Measurements from ENCODE around the gene BCAR3.

The BCAR3 gene

DNA sequence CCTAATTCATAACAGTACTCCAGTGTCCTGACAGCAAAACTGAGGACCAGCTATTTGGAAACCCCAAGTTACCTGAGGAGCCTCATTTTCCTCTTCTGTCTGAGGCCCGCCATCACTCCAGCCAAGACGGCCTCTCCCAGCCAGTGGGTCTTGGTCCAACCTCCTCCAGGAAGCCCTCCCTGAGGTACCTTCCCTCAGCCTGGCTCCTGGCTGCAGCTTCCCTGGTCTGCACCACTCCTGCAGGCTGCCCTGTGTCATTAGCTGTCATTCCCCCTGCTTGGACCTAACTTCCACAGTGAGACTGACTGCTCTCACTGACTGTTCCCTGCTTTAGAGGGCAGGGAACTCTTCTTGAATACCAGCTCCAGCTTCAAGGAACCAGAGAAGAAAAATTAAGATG lies 33.0 kb downstream of the BCAR3 start:
- no peaks in the 10 kb centered on the region for H3K9me3 ChIP-seq (ENCODE audit: low read length)
- no peak overlapping the region for H3K4me3 ChIP-seq (ENCODE audit: low read depth in 1 of 2, low read length in 2 of 2)
- H3K4me1 ChIP-seq (ENCODE audit: insufficient read depth, low read length) = no peaks in the 10 kb centered on the region
- no peaks in the 10 kb centered on the region for H3K36me3 ChIP-seq (ENCODE audit: insufficient read depth, low read length)
- no peaks in the 10 kb centered on the region for H3K27me3 ChIP-seq (ENCODE audit: control insufficient read depth in 1 of 2, insufficient read depth in 2 of 2, low read length in 2 of 2)
- no peak overlapping the region for H3K9ac ChIP-seq (ENCODE audit: low read length)
- H3K27ac ChIP-seq (ENCODE audit: low read depth, low read length) = no peak overlapping the region

DNA sequence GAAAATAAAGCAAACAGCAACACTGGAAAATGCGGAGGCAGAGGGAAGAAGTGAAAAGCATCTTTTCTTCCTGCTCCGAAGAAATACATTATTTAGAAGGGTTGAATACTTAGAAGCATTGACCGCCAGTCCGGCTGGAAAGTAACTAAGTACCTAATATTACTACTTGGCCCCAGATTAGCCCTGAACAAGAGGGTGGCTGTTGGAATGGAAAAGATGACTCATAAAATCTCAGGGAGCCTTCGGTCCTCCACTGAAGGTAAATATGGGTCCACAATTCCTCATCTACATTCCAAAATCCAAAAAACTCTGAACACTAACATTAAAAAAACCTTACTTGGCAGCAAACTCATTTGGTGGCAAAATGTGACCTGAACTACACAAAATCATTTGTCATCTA lies 40.1 kb downstream of the BCAR3 start:
- H3K27me3 ChIP-seq (ENCODE audit: control insufficient read depth in 1 of 2, insufficient read depth in 2 of 2, low read length in 2 of 2) = no peaks in the 10 kb centered on the region
- H3K27ac ChIP-seq (ENCODE audit: low read depth, low read length) = no peak overlapping the region
- H3K9ac ChIP-seq (ENCODE audit: low read length) = no peak overlapping the region
- no peaks in the 10 kb centered on the region for H3K36me3 ChIP-seq (ENCODE audit: insufficient read depth, low read length)
- H3K4me3 ChIP-seq (ENCODE audit: low read depth in 1 of 2, low read length in 2 of 2) = no peak overlapping the region
- no peaks in the 10 kb centered on the region for H3K9me3 ChIP-seq (ENCODE audit: low read length)
- no peaks in the 10 kb centered on the region for H3K4me1 ChIP-seq (ENCODE audit: insufficient read depth, low read length)

DNA sequence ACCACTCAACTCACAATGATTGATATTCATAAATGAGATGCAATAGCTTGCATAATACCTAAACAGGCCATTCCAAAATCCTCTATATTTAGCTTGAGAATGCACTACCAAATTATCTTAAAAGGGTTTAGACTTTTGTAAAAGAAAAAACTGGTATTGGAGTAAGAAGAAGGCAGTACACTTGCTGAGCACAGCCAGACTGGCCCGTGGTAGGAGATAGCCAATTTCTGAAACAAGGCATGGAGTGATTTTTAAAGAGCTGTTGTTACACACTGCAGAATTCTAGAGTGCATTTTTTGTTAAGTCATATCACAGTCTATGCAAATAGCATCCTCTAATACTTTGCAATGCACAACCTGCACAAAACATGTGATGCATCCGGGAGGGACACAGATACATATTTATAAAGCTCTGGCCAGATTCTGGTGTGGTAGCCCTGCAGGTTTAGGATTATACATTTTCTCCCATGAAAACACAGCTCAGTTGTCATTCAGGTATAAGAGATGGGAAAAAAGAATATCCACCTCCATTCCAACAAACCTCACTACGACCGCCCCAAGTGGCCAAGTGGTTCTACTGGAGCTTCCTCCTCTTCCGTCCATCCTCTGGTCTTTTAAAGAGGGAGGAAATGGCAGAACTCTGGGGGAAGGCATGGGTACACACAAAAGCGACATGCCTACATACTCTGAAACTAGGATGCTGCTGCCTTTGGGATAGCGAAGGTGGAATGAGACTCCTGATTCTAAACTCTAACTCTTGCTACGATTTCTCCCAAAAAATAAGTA lies 40.8 kb downstream of the BCAR3 start:
- H3K4me1 ChIP-seq (ENCODE audit: insufficient read depth, low read length) = no peaks in the 10 kb centered on the region
- H3K9ac ChIP-seq (ENCODE audit: low read length) = no peak overlapping the region
- H3K27ac ChIP-seq (ENCODE audit: low read depth, low read length) = no peak overlapping the region
- H3K4me3 ChIP-seq (ENCODE audit: low read depth in 1 of 2, low read length in 2 of 2) = no peak overlapping the region
- H3K27me3 ChIP-seq (ENCODE audit: control insufficient read depth in 1 of 2, insufficient read depth in 2 of 2, low read length in 2 of 2) = no peaks in the 10 kb centered on the region
- H3K36me3 ChIP-seq (ENCODE audit: insufficient read depth, low read length) = no peaks in the 10 kb centered on the region
- no peaks in the 10 kb centered on the region for H3K9me3 ChIP-seq (ENCODE audit: low read length)

DNA sequence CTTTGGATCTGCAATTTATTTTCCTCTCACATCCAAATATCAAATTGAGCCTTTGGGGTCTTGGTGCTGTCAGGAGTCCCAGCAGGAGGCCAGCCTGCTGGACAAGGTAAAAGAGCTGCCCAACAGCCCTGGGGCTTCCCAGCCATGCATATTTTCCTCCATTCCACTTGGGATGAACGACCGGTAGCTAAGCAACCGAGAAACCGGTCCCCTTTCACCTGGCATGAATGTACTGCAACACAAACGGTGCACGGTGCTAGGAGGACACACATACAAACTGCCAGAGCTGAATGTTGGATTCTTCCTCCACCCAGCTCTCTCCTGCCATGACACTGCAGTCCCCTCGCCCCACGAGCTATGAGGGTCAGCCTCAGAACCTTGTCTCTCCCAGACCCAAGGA lies 42.7 kb downstream of the BCAR3 start:
- Histone ChIP-seq H3K4me3 (ENCODE audit: low read depth in 1 of 2, low read length in 2 of 2) (no peak overlapping the region), H3K4me1 (ENCODE audit: insufficient read depth, low read length) (no peaks in the 10 kb centered on the region), H3K36me3 (ENCODE audit: insufficient read depth, low read length) (no peaks in the 10 kb centered on the region), H3K9ac (ENCODE audit: low read length) (no peak overlapping the region), H3K27ac (ENCODE audit: low read depth, low read length) (no peak overlapping the region), H3K9me3 (ENCODE audit: low read length) (no peaks in the 10 kb centered on the region), H3K27me3 (ENCODE audit: control insufficient read depth in 1 of 2, insufficient read depth in 2 of 2, low read length in 2 of 2) (no peaks in the 10 kb centered on the region)

DNA sequence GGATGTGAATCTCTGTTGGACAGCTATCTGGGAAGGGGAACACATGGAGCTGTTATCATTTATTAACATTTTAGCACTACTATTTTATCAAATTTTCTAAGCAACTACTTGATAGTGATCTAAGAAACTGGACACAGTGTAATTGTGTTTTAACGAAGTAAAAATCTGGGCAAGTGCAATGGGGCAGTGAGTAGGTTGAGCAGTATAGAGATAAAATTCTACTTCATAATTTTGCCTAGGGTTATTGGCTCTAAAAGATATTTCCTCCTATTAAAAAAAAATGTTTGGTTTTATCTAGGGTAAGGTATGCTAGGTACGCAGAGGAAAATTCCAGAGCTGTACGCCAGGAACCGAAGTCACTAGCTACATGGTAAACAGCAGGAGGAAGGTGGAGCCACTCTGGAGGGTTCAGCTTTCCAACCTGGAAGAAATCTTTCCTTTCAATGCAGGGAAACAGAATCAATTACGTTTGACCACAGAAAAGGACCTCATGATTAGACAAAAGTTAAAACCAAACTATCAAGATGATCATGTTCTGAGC lies 43.3 kb downstream of the BCAR3 start:
- H3K9ac ChIP-seq (ENCODE audit: low read length) = no peak overlapping the region
- no peaks in the 10 kb centered on the region for H3K9me3 ChIP-seq (ENCODE audit: low read length)
- no peak overlapping the region for H3K27ac ChIP-seq (ENCODE audit: low read depth, low read length)
- no peak overlapping the region for H3K4me3 ChIP-seq (ENCODE audit: low read depth in 1 of 2, low read length in 2 of 2)
- no peaks in the 10 kb centered on the region for H3K36me3 ChIP-seq (ENCODE audit: insufficient read depth, low read length)
- H3K27me3 ChIP-seq (ENCODE audit: control insufficient read depth in 1 of 2, insufficient read depth in 2 of 2, low read length in 2 of 2) = no peaks in the 10 kb centered on the region
- no peaks in the 10 kb centered on the region for H3K4me1 ChIP-seq (ENCODE audit: insufficient read depth, low read length)

DNA sequence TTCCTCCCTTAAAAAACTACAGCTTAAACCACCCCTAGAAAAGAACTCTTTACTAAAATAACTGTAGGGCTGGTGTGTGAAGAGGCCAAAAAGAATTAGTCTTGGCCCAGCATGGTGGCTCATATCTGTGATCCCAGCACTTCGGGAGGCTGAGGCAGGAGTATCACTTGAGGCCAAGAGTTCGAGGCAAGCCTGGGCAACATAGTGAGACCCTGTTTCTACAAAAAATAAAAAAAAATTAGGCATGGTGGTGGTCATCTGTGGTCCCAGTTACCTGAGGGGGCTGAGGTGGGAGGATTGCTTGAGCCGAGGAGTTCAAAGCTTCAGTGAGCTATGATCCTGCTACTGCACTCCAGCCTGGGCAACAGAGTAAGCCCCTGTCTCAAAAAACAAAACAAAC lies 44.9 kb downstream of the BCAR3 start:
- Histone ChIP-seq H3K4me3 (ENCODE audit: low read depth in 1 of 2, low read length in 2 of 2) (no peak overlapping the region), H3K27me3 (ENCODE audit: control insufficient read depth in 1 of 2, insufficient read depth in 2 of 2, low read length in 2 of 2) (no peaks in the 10 kb centered on the region), H3K4me1 (ENCODE audit: insufficient read depth, low read length) (no peaks in the 10 kb centered on the region), H3K9me3 (ENCODE audit: low read length) (no peaks in the 10 kb centered on the region), H3K9ac (ENCODE audit: low read length) (no peak overlapping the region), H3K27ac (ENCODE audit: low read depth, low read length) (no peak overlapping the region), H3K36me3 (ENCODE audit: insufficient read depth, low read length) (no peaks in the 10 kb centered on the region)

DNA sequence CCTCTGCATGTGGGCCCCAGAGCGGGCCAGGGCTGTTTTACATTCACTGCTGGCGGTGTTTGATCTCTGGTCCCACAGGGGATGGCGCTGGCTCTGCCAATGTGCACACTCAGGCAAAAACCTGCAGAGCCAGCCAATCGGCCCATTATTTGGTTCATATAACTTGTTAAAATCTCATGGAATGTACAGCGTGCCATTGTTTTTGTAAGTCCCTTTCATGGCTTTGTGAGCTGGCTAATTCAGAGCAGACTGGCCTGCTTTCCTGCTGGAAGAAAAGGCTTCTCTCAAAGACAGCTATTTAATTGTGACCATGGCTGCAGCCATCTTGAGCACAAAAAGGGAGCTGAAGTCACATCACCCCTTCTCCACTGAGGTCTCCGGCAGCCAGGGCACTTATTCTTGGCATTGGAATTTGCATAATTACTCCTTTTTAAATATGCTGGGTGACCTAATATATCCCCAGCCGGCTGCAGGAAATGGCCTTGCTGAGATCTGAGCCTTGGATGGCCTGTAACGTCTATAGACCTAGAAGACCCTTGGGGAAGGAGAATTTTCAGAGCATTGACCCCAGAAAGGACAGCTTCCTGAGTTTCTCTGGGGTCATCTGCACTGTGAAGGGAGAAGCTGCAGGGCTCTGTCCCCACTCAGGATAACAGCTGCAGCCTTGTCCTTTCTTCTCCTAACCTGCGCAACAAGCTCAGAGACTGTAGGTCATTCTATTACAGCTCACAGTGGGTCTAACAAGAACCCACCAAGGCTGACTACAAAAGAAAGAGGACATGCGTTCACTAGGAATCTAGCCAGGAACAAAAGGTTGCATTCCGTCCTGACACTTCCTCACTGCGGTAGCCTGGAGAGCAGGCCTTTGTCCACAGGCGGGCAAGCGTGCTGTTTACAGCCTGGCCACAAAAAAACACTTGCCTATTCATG lies 45.8 kb downstream of the BCAR3 start:
- H3K9ac ChIP-seq (ENCODE audit: low read length) = no peak overlapping the region

DNA sequence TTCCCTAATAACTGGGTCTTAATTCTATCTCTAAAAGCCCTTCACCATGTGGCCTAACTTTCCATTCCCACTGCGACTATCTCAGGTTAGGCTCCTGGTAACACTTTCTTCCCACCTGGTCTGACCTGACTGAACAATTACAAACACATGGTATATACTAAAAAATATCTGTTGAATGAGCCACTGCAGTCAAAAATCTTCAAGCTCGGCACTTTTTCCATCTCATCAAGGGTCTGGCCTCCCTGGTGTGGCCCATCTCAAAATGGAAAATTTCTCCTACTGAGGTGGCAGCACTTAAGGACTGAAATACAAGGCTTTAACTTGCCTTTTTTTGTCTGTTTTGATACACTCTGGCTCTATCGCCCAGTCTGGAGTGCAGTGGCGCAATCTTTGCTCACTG lies 48.3 kb downstream of the BCAR3 start:
- H3K4me1 ChIP-seq (ENCODE audit: insufficient read depth, low read length) = peaks cover 4% of the 10 kb centered on the region
- H3K27me3 ChIP-seq (ENCODE audit: control insufficient read depth in 1 of 2, insufficient read depth in 2 of 2, low read length in 2 of 2) = no peaks in the 10 kb centered on the region
- no peak overlapping the region for H3K9ac ChIP-seq (ENCODE audit: low read length)
- H3K9me3 ChIP-seq (ENCODE audit: low read length) = no peaks in the 10 kb centered on the region
- no peaks in the 10 kb centered on the region for H3K36me3 ChIP-seq (ENCODE audit: insufficient read depth, low read length)
- H3K27ac ChIP-seq (ENCODE audit: low read depth, low read length) = no peak overlapping the region
- no peak overlapping the region for H3K4me3 ChIP-seq (ENCODE audit: low read depth in 1 of 2, low read length in 2 of 2)

More for the DNA sequence above, 45.8 kb downstream of the BCAR3 start:
- H3K4me3 ChIP-seq (ENCODE audit: low read depth in 1 of 2, low read length in 2 of 2) = no peak overlapping the region
- no peak overlapping the region for H3K27ac ChIP-seq (ENCODE audit: low read depth, low read length)
- H3K4me1 ChIP-seq (ENCODE audit: insufficient read depth, low read length) = no peaks in the 10 kb centered on the region
- no peaks in the 10 kb centered on the region for H3K9me3 ChIP-seq (ENCODE audit: low read length)
- no peaks in the 10 kb centered on the region for H3K36me3 ChIP-seq (ENCODE audit: insufficient read depth, low read length)
- H3K27me3 ChIP-seq (ENCODE audit: control insufficient read depth in 1 of 2, insufficient read depth in 2 of 2, low read length in 2 of 2) = no peaks in the 10 kb centered on the region

DNA sequence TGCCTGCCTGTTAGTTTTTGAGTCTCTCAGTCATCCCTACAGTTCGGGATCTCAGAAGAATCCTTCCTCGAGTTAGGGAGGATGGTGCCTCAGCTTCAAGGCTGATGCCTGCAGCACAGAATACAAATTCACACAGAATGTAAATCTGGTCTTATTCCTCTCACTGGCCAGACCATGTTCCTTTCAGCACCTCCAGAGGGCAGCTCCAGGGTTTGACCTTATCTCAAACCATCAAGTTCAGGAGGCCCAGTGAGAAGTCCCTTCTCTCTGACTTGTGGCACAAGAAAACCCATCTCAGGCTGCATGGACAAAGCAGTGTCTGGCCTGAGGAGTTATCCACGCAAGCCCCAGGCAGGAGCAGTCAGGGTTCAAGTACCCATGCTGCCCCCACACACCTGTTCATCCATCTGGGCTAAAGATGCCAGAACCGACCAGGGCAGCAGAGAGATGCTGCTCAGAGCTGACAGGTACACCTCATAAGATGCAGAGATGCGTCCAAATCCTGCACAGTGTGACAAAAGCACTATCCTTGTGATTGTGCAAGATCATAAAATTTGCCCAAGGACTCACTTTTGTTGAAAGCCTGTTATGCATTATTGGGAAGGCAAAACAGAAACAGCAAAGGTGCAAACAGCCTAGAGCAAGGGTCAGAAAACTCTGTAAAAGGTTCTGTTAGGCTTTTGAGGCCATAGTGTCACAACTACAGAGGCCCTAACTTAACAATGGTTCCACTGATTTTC lies 49.8 kb downstream of the BCAR3 start:
- Histone ChIP-seq H3K27ac (ENCODE audit: low read depth, low read length) (no peak overlapping the region), H3K4me1 (ENCODE audit: insufficient read depth, low read length) (peaks cover 4% of the 10 kb centered on the region), H3K27me3 (ENCODE audit: control insufficient read depth in 1 of 2, insufficient read depth in 2 of 2, low read length in 2 of 2) (no peaks in the 10 kb centered on the region), H3K4me3 (ENCODE audit: low read depth in 1 of 2, low read length in 2 of 2) (no peak overlapping the region), H3K36me3 (ENCODE audit: insufficient read depth, low read length) (no peaks in the 10 kb centered on the region), H3K9ac (ENCODE audit: low read length) (no peak overlapping the region), H3K9me3 (ENCODE audit: low read length) (no peaks in the 10 kb centered on the region)

DNA sequence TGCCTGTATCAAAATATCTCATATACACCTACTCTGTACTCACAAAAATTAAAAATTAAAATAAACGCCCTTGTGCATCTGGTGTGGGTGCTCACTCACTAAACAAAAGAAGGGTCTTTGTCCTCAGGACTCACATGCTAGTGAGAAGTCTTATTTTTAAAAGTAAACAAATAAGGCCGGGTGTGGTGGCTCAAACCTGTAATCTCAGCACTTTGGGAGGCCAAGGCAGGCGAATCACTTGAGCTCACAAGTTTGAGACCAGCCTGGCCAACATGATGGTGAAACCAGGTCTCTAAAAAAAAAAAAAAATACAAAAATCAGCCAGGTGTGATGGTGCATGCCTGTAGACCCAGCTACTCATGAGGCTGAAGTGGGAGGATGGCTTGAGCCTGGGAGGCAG lies 51.5 kb downstream of the BCAR3 start:
- Histone ChIP-seq H3K27ac (ENCODE audit: low read depth, low read length) (no peak overlapping the region), H3K27me3 (ENCODE audit: control insufficient read depth in 1 of 2, insufficient read depth in 2 of 2, low read length in 2 of 2) (no peaks in the 10 kb centered on the region)

More for the DNA sequence above, 51.5 kb downstream of the BCAR3 start:
- no peaks in the 10 kb centered on the region for H3K36me3 ChIP-seq (ENCODE audit: insufficient read depth, low read length)
- H3K9ac ChIP-seq (ENCODE audit: low read length) = no peak overlapping the region
- H3K9me3 ChIP-seq (ENCODE audit: low read length) = no peaks in the 10 kb centered on the region
- H3K4me1 ChIP-seq (ENCODE audit: insufficient read depth, low read length) = peaks cover 4% of the 10 kb centered on the region
- H3K4me3 ChIP-seq (ENCODE audit: low read depth in 1 of 2, low read length in 2 of 2) = no peak overlapping the region

Data from muscle layer of colon (tissue), 2 donors.